ENCODE results near the gene MFSD12. TPM values are rescaled to one million over a fixed set of nuclear protein-coding genes. Genes with fewer than 3 reads are reported as not detected.
A peak's percentile ranks its signal among the peaks of the same experiment; 100 is the strongest.

MFSD12 gene
- total and polyA plus RNA-seq, 2 experiments from 2014 or later: 35.3 to 91.1 TPM

DNA sequence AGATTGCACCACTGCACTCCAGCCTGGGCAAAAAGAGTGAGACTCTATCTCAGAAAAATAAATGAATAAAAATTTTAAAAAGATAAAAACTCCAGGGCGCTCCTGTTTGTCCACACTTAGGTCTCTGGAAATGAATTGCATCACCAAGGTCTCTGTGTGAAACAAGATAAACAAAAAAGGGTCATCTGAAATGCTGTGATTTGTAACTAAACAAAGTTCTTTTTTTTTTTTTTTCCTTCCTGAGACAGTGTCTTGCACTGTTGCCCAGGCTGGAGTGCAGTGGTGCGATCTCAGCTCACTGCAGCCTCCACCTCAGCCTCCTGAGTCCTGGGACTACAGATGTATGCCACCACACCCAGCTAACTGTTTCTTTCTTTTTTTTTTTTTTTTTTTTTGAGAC, 39.7 kb downstream of the MFSD12 start:
- Histone ChIP-seq H2AFZ (no peak overlapping the region), H3F3A (replicated peaks; ENCODE audit: low read depth) (no peaks in the 10 kb centered on the region), H3K4me2 (no peak overlapping the region), H4K20me1 (replicated peaks; ENCODE audit: insufficient read depth) (no peaks in the 10 kb centered on the region; the same call in 1 of the 2 replicates), H3K36me3 (ENCODE audit: insufficient read depth) (no peaks in the 10 kb centered on the region), H3K27ac (ENCODE audit: low read depth) (peak overlapping the region; percentile 11; the same call in 1 of the 2 replicates), H3K79me2 (replicated peaks; ENCODE audit: insufficient read depth) (peaks cover 62% of the 10 kb centered on the region), H3K4me3 (no peak overlapping the region), H3K4me1 (ENCODE audit: insufficient read depth) (peaks cover 29% of the 10 kb centered on the region), H3K27me3 (ENCODE audit: insufficient read depth) (no peaks in the 10 kb centered on the region), H3K9me2 (ENCODE audit: insufficient read depth) (no peaks in the 10 kb centered on the region)
- H3K27me3 Mint-ChIP-seq (ENCODE audit: insufficient read depth, low read depth, poor library complexity): peaks cover 11% of the 10 kb centered on the region
- H3K27ac Mint-ChIP-seq: no peak overlapping the region; the same call in 1 of the 2 replicates
- DNase-seq (ENCODE audit: low spot score): no peak
- TF ChIP-seq EZH2phosphoT487 (IDR thresholded peaks at IDR 0.05; ENCODE audit: unreplicated experiment): no peak
- TF ChIP-seq ZNF331 (CRISPR knock-in tag; IDR thresholded peaks at IDR 0.05; ENCODE audit: low read depth): no peak
- no peak for TF ChIP-seq NANOG (IDR thresholded peaks at IDR 0.05; ENCODE audit: borderline replicate concordance)
- TF ChIP-seq CREB1 (CRISPR knock-in tag; IDR thresholded peaks at IDR 0.05; ENCODE audit: low read depth): no peak
- TF ChIP-seq JUNB (IDR thresholded peaks at IDR 0.05; ENCODE audit: unreplicated experiment): no peak
- no peak for TF ChIP-seq ETS1 (IDR thresholded peaks at IDR 0.05)
- TF ChIP-seq REST (IDR thresholded peaks at IDR 0.05; ENCODE audit: unreplicated experiment): no peak
- TF ChIP-seq STAT1 (IDR thresholded peaks at IDR 0.05; ENCODE audit: unreplicated experiment): no peak
- TF ChIP-seq ZNF114 (CRISPR knock-in tag; IDR thresholded peaks at IDR 0.05): no peak
- no peak for TF ChIP-seq ZNF462 (CRISPR knock-in tag; IDR thresholded peaks at IDR 0.05)
- no peak for TF ChIP-seq POLR2AphosphoS5 (IDR thresholded peaks at IDR 0.05; ENCODE audit: low read depth)
- peaks cover 41% of the 10 kb centered on the region for H3K4me1 Mint-ChIP-seq
- peaks cover 9% of the 10 kb centered on the region for H3K36me3 Mint-ChIP-seq (ENCODE audit: low read depth)
- no peaks in the 10 kb centered on the region; the same call in 1 of the 3 replicates for H3K9me3 Mint-ChIP-seq
- ATAC-seq: no peak
- H3K4me3 Mint-ChIP-seq: no peak overlapping the region

Measured in GM23338 (cell line).